Adrenal gland (tissue), 5 donors: ENCODE results near the gene PPP2R2C.

Experiments
- POLR2A ChIP-seq, 2 donors: fragments of 450-650 bp; IDR thresholded peaks; one replicate each; pipeline ENCODE4 v1.6.1; 2017; ENCODE audit warnings: antibody characterized with exemption in 2 of 2, mild to moderate bottlenecking in 2 of 2, moderate library complexity in 1 of 2
- TF ChIP-seq, protein P1 (sequence below), 6 experiments: fragments of 450-650 bp in 4 of 6; fragments of 200-600 bp in 2 of 6; sonication (generic) in 1 of 6; IDR thresholded peaks; 1 replicate in 5 of 6; 2 replicates in 1 of 6; pipeline versions ENCODE4 v1.5.1 to v1.8.0; 2016 to 2021; ENCODE audit warnings: antibody characterized with exemption in 6 of 6, mild to moderate bottlenecking in 2 of 6, moderate library complexity in 1 of 6
- donor health status: DM: no; HTN: no; CAD: no.

DNA sequence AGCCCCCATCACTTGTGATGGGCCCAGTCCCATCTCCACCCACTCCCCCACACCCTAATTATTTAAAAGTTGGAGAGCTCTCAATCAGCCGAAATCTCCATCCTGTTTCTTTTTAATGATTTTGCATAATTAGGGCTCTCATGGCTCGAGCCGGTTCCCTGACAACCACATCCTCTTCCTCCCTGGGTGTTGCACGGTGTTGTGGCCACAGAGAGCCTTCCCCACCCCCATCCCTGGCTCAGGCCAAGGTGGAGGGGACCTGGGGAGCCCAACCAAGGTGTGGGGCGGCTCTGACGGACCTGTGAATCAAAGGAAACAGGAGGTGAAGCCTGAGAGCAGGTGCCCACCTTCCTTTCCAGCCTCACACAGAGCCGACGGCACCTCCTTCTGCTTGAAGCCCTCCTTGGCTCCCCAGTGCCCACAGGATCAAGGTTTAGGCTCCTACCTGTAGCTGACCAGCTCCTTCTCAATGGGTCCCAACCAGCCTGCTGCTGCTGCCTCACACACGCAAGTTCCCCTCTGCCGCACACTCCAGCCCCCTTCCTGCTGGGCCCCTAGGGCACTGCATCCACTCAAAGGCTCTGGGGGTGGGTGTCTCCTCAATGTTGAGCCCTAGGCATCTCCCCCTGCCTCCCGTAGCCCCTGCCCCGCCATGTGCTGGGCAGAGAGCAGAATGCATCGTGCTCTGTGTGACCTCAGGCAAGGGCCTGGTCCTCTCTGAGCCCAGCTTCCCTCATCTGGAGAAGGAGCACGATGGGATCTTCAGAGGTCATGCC, 134.1 kb downstream of the PPP2R2C start:
- TF ChIP-seq, protein P1, sequence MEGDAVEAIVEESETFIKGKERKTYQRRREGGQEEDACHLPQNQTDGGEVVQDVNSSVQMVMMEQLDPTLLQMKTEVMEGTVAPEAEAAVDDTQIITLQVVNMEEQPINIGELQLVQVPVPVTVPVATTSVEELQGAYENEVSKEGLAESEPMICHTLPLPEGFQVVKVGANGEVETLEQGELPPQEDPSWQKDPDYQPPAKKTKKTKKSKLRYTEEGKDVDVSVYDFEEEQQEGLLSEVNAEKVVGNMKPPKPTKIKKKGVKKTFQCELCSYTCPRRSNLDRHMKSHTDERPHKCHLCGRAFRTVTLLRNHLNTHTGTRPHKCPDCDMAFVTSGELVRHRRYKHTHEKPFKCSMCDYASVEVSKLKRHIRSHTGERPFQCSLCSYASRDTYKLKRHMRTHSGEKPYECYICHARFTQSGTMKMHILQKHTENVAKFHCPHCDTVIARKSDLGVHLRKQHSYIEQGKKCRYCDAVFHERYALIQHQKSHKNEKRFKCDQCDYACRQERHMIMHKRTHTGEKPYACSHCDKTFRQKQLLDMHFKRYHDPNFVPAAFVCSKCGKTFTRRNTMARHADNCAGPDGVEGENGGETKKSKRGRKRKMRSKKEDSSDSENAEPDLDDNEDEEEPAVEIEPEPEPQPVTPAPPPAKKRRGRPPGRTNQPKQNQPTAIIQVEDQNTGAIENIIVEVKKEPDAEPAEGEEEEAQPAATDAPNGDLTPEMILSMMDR (IDR thresholded peaks at IDR 0.05), result no peak
- TF ChIP-seq POLR2A (IDR thresholded peaks at IDR 0.05), result no peak
